HUES48 (cell line): Measurements from ENCODE around the gene IL21R.
"Not testable (repeated sequence)": the region's sequence is repeated elsewhere in the genome, so short reads cannot be mapped to it uniquely, and the experiment has no call there.

ENCODE experiments used
- H3K27ac ChIP-seq: one replicate; pipeline ENCODE4 v1.7.0; 2013; ENCODE audit warnings: low read depth, low read length, inconsistent platforms
- H3K27me3 ChIP-seq: 2 replicates; pipeline ENCODE4 v1.6.1; 2013; ENCODE audit warnings: mild to moderate bottlenecking, low read length; ENCODE audit not compliant: control insufficient read depth, insufficient read depth
- H3K36me3 ChIP-seq: 2 replicates; pipeline ENCODE4 v1.6.1; 2013; ENCODE audit warnings: low read length; ENCODE audit not compliant: control insufficient read depth, insufficient read depth
- H3K4me1 ChIP-seq: 2 replicates; pipeline ENCODE4 v1.6.1; 2013; ENCODE audit warnings: mild to moderate bottlenecking, low read length; ENCODE audit not compliant: control insufficient read depth, insufficient read depth
- H3K4me3 ChIP-seq: 2 replicates; pipeline ENCODE4 v1.5.1; 2013; ENCODE audit warnings: mild to moderate bottlenecking, low read depth, low read length
- H3K9ac ChIP-seq: 2 replicates; pipeline ENCODE4 v1.6.1; 2013; ENCODE audit warnings: mild to moderate bottlenecking, low read depth, low read length, moderate library complexity
- H3K9me3 ChIP-seq: 2 replicates; pipeline ENCODE4 v1.6.1; 2013; ENCODE audit warnings: low read length; ENCODE audit not compliant: control insufficient read depth, insufficient read depth

The IL21R gene

DNA sequence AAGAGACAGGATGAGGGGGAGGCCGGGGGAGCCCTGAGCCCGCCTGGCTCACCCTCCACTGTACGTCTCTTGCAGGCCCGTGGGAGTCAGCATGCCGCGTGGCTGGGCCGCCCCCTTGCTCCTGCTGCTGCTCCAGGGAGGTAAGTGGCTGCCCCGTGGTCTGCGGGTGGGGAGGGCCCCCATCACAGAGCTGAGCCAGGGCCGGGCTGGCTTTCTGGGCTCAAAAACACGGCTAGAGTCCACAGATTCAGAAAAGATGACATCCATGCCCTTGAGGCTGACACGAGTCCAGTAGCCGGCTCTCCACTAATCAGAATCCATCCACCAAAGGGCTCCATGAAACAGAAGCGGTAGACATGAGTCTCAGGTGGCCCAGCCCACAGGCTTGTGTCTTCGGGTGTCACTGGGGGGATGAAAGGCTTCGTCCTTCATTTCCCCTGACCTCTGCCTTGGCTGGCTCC, 28.0 kb downstream of the IL21R start:
- Histone ChIP-seq H3K4me1 (no peaks in the 10 kb centered on the region), H3K36me3 (no peaks in the 10 kb centered on the region), H3K27ac (no peak overlapping the region), H3K9ac (no peak overlapping the region), H3K9me3 (no peaks in the 10 kb centered on the region), H3K4me3 (no peak overlapping the region), H3K27me3 (no peaks in the 10 kb centered on the region)

GRCh38 chr16:27430512-27430911, 28.5 kb downstream of the IL21R start:
- Histone ChIP-seq H3K9ac (no peak overlapping the region), H3K27me3 (no peaks in the 10 kb centered on the region), H3K36me3 (no peaks in the 10 kb centered on the region), H3K4me3 (no peak overlapping the region), H3K4me1 (no peaks in the 10 kb centered on the region), H3K9me3 (no peaks in the 10 kb centered on the region), H3K27ac (no peak overlapping the region)

GRCh38 chr16:27430923-27431484, 29.0 kb downstream of the IL21R start:
- H3K27ac ChIP-seq: no peak overlapping the region
- no peaks in the 10 kb centered on the region for H3K27me3 ChIP-seq
- H3K4me3 ChIP-seq: no peak overlapping the region
- H3K9me3 ChIP-seq: no peaks in the 10 kb centered on the region
- no peaks in the 10 kb centered on the region for H3K4me1 ChIP-seq
- no peaks in the 10 kb centered on the region for H3K36me3 ChIP-seq
- no peak overlapping the region for H3K9ac ChIP-seq

- Histone ChIP-seq H3K27ac (no peak overlapping the region), H3K27me3 (no peaks in the 10 kb centered on the region), H3K9me3 (no peaks in the 10 kb centered on the region), H3K36me3 (no peaks in the 10 kb centered on the region), H3K4me1 (no peaks in the 10 kb centered on the region), H3K9ac (no peak overlapping the region), H3K4me3 (no peak overlapping the region)
Observed at GRCh38 chr16:27431773-27432532, 30.0 kb downstream of the IL21R start.

DNA sequence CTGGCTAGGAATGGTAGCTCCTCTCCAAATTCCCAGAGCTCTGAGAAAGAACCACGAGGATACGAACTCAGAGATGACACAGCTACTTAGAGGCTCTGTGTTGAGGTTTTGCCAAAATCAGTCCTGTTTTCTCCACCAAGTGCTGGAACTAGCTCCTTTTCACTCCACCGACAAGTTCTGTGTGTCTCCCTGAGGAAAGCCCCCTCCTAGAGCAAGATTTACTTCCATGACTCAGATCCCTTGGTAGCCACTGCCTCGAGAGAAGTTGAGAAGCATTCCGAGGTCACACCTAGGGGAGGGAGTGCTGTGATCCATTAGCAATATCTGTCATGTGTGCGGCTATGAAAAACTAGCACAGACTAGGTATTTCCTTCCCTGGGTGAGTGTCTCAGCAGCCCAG, 30.6 kb downstream of the IL21R start:
- H3K9ac ChIP-seq: no peak overlapping the region
- no peak overlapping the region for H3K4me3 ChIP-seq
- no peaks in the 10 kb centered on the region for H3K36me3 ChIP-seq
- no peaks in the 10 kb centered on the region for H3K4me1 ChIP-seq
- no peaks in the 10 kb centered on the region for H3K9me3 ChIP-seq
- H3K27me3 ChIP-seq: no peaks in the 10 kb centered on the region
- H3K27ac ChIP-seq: no peak overlapping the region

GRCh38 chr16:27433191-27433590, 31.2 kb downstream of the IL21R start:
- H3K4me3 ChIP-seq, H3K36me3 ChIP-seq, H3K9me3 ChIP-seq, H3K27ac ChIP-seq, H3K27me3 ChIP-seq, H3K9ac ChIP-seq, H3K4me1 ChIP-seq: not testable (repeated sequence)

DNA sequence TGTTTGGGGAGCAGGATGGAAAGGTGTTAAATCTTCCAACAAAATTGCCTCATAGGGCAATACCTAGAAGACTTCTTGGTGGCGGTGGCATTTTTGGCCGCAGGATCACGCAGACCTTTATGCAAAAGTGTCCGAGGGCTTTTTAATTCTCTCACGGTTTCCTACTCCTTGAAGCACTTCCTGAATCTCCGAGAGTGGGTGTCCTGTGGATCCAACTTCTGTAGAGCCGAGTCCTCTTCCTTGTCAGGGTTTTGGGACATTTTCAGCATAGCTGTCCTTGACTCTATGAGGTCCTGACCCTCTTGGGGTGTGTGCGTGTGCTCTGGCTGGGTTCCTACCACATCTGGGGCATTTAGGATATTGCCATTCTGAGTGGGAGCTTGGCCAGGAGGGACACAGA, 31.7 kb downstream of the IL21R start:
- Histone ChIP-seq H3K9ac (no peak overlapping the region), H3K9me3 (no peaks in the 10 kb centered on the region), H3K27me3 (no peaks in the 10 kb centered on the region), H3K27ac (no peak overlapping the region), H3K4me1 (no peaks in the 10 kb centered on the region), H3K36me3 (no peaks in the 10 kb centered on the region), H3K4me3 (no peak overlapping the region)

- Histone ChIP-seq H3K36me3 (no peaks in the 10 kb centered on the region), H3K4me3 (no peak overlapping the region), H3K27me3 (no peaks in the 10 kb centered on the region), H3K9me3 (no peaks in the 10 kb centered on the region), H3K27ac (no peak overlapping the region), H3K4me1 (no peaks in the 10 kb centered on the region), H3K9ac (no peak overlapping the region)
Observed at GRCh38 chr16:27434141-27435051, 32.4 kb downstream of the IL21R start.

DNA sequence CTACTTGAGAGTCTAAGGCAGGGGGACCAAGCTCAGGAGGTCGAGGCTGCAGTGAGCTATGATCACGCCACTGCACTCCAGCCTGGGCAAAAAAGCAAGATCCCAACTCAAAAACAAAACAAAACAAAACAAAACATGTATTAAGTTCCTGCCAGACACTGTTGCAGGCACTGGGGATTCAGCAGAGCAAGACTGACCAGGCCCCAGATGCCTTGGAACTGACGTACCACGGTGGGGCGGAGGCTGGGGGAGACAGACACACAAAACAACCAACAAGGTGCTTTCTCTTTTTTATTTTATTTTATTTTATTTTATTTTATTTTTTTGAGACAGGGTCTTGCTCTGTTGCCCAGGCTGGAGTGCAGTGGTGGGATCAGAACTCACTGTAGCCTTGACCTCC, 33.2 kb downstream of the IL21R start:
- H3K9ac ChIP-seq, H3K4me3 ChIP-seq, H3K27me3 ChIP-seq, H3K27ac ChIP-seq, H3K9me3 ChIP-seq, H3K4me1 ChIP-seq, H3K36me3 ChIP-seq: not testable (repeated sequence)

- Histone ChIP-seq H3K4me3 (no peak overlapping the region), H3K27me3 (no peaks in the 10 kb centered on the region), H3K9me3 (no peaks in the 10 kb centered on the region), H3K36me3 (no peaks in the 10 kb centered on the region), H3K9ac (no peak overlapping the region), H3K27ac (no peak overlapping the region), H3K4me1 (no peaks in the 10 kb centered on the region)
Observed at GRCh38 chr16:27436065-27436464, 34.1 kb downstream of the IL21R start.
